GM10266 (cell line): ENCODE results near the gene MBD3L1.

Experiments used
- DNase-seq: peaks from one replicate; pipeline ENCODE4 v3.0.0; 2012; ENCODE audit errors: extremely low spot score
- TF ChIP-seq, protein P1 (sequence below): IDR thresholded peaks from 2 replicates; pipeline ENCODE4 v1.5.1; 2012; ENCODE audit warnings: mild to moderate bottlenecking, low read depth; ENCODE audit not compliant: control insufficient read depth, insufficient read depth; ENCODE audit errors: missing control alignments

MBD3L1 gene

DNA sequence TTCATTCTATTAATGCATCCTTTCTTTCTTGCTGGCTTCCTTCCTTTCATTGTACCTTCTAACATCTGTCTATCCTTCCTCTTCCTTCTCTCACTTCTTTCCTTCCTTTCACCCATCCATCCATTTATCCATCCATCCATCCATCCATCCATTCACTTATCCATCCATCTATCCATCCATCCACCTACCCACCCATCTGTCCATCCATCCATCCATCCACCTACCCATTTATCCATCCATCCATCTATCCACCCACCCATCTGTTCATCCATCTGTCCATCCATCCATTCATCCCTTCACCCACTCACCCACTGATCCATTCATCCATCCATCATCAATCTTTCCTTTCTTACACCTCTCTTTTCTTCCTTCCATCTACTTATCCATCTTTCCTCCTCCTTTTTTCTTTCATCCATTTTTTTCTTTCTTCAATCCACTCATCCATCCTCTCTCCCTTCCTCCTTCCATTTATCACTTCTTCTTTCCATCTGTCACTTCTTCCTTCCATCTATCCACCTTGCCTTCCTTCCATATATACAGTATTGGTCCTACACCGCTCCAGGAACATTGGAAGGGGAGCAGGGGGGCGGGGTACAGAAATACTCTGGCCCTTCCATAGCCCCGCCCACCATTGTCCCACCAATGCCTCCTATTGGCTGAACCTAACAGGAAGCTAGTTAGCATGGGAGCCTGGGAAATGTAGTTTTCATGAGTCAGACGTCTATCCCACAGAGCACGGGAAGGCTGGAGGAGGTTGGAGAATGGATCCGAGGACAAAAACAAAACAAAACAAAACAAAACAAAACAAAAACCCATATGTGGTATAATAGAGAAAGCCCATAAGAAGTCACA is 45.9 kb downstream of the MBD3L1 start:
- TF ChIP-seq, protein P1, sequence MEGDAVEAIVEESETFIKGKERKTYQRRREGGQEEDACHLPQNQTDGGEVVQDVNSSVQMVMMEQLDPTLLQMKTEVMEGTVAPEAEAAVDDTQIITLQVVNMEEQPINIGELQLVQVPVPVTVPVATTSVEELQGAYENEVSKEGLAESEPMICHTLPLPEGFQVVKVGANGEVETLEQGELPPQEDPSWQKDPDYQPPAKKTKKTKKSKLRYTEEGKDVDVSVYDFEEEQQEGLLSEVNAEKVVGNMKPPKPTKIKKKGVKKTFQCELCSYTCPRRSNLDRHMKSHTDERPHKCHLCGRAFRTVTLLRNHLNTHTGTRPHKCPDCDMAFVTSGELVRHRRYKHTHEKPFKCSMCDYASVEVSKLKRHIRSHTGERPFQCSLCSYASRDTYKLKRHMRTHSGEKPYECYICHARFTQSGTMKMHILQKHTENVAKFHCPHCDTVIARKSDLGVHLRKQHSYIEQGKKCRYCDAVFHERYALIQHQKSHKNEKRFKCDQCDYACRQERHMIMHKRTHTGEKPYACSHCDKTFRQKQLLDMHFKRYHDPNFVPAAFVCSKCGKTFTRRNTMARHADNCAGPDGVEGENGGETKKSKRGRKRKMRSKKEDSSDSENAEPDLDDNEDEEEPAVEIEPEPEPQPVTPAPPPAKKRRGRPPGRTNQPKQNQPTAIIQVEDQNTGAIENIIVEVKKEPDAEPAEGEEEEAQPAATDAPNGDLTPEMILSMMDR: no peak
- no peak for DNase-seq

DNA sequence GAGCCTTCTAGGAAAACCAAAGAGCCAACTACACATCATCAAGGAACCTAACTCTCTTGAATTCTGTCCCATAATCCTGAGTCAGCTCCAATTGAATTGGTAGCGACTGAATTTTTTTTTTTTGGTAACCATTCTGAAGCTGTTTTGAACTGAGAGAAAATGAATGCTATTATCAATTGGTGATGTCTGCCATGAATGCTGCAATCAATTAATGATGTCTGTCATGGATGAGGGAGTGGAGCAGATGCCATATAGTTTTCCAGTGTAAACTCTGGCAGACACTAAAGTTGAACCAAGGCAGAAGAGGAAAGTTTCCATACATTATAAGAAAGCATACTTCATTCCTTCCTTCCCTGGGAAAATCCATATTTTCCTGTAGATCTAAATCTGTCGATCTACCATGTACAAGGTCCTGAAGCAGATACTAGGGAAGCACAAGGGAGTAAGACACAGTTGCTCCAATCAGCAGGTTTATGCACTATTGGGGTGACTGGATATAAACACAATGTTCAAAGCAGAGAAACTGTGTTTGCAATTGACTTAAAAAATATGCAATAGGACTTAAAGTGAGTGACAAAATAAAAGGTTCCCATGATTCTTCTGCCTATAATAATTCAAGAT is 48.8 kb downstream of the MBD3L1 start:
- DNase-seq: no peak
- TF ChIP-seq, protein P1: no peak

DNA sequence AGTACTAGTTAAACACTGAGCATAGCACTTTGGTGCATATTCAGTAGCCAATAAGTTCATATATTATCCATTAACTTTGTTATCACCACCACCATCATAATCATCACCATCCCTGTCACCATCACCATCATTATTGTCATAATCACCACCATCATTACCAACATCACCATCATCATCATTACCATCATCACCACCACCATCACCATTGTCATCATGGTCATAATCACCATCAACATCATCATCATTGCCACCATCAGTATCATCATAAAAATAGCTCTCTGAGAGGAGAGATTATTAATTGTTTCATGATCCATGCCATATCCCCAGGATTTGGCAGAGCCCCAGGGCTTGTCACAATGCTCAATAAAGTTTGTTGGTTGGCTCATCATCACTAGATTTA is 49.3 kb downstream of the MBD3L1 start:
- TF ChIP-seq, protein P1: no peak

DNA sequence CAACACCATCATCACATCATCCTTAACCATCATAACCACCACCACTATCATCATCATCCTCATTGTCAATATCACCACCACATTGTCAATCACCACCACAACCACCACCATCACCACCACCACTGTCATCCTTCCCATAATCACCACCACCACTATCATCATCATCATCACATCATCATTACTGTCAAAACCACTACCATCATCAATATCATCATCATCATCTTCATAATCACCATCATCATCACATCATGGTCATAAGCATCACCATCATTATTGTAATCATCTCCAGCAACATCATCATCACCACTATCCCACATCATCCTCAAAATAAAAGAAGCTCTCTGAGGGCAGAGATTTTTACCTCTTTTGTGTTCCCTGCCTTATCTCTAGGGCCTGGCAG is 52.2 kb downstream of the MBD3L1 start:
- no peak for DNase-seq
- TF ChIP-seq, protein P1: no peak

More for the DNA sequence above, 49.3 kb downstream of the MBD3L1 start:
- no peak for DNase-seq

DNA sequence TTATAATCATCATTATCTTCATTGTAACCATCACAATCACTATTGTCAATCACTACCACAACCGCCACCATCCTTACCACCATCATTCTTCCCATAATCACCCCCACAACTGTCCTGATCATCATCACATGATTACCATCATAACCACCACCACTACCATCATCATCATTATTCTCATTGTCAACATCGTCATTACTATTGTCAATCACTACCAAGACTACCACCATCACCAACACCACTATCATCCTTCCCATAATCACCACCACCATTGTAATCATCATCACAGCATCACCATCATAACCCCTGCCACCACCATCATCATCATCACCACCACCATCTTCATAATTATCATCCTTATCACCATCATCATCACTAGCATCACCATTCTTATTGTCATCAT is 55.2 kb downstream of the MBD3L1 start:
- no peak for DNase-seq
- TF ChIP-seq, protein P1: no peak

DNA sequence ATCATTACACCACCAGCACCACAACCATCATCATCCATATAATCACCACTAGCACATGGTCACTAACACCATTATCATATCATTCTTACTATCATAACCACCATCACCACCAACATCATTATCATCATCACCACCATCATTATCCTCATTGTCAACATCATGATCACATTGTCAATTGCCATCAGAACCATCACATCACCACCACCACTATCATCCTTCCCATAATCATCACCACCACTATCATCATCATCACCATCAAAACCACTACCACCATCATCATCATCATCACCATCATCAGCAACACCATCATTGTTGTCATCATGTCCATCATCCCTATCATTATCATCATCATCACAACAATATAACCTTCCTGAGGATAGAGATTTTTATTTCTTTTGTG is 58.1 kb downstream of the MBD3L1 start:
- TF ChIP-seq, protein P1: no peak

More for the DNA sequence above, 58.1 kb downstream of the MBD3L1 start:
- no peak for DNase-seq
